ENCODE data around the gene SCUBE3.

SCUBE3 gene

DNA sequence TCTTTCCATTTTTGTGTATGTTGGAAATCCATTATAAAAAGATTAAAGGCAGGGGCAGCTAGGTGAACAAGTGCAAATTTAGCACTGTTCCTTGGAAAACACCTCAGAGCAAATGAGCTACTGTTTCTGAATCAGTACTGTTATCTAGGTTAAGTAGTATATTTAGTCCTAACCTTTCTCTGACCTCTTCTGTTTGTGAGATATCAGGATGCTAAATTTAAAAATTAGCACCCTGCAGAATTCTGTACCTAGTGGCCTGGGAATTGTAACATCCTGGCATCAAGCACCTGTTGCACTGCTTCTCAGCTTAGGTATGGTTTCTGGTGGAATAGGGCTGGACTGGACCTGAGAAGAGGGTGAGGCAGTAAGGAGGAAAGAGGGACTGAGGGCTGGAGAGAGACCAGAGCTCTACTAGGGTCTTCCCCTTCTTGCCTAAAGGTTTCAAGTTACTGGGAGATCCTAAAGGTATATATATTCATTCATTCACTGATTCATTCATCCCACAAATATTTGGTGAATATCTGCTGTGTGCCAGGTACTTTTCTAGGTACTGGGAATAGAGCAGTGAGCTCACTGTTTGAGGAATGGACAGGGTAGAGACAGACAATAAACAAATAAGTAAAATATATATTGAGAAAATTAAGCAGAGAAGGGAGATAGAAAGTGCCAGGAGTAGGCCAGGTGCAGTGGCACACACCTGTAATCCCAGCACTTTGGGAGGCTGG lies 51.0 kb downstream of the SCUBE3 start:
- H3K4me3 ChIP-seq (ENCODE audit: low read length) = no peak overlapping the region
- TF ChIP-seq CTCF (conservative IDR thresholded peaks at IDR 0.05; ENCODE audit: low read length) = no peak

GRCh38 chr6:35265523-35265922 lies 51.8 kb downstream of the SCUBE3 start:
- no peak for DNase-seq (ENCODE audit: low read depth)
- TF ChIP-seq CTCF (conservative IDR thresholded peaks at IDR 0.05; ENCODE audit: low read length) = no peak

More for the DNA sequence above, 51.0 kb downstream of the SCUBE3 start:
- DNase-seq (ENCODE audit: low read depth) = no peak

DNA sequence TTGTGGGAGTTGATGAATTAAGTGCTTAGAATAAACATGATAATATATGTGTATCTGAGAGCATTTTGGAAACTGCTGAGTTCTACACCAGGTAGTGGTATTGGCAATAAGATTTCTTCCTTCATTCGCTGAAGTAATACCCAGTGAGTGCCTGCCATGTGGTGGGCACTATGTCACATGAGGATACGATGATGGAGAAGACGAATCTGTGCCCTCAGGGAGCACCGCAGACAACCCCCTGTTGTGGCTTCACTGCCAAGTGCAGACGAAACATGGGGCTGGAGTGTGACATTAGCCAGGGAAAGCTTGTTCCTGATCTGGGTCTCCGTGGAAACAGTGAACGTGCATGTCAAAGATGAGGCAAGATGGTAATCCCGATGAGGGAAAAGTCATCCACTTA lies 53.7 kb downstream of the SCUBE3 start:
- no peak overlapping the region for H3K4me3 ChIP-seq (ENCODE audit: low read length)
- DNase-seq (ENCODE audit: low read depth) = no peak
- TF ChIP-seq CTCF (conservative IDR thresholded peaks at IDR 0.05; ENCODE audit: low read length) = no peak

More at GRCh38 chr6:35265523-35265922, 51.8 kb downstream of the SCUBE3 start:
- no peak overlapping the region for H3K4me3 ChIP-seq (ENCODE audit: low read length)

DNA sequence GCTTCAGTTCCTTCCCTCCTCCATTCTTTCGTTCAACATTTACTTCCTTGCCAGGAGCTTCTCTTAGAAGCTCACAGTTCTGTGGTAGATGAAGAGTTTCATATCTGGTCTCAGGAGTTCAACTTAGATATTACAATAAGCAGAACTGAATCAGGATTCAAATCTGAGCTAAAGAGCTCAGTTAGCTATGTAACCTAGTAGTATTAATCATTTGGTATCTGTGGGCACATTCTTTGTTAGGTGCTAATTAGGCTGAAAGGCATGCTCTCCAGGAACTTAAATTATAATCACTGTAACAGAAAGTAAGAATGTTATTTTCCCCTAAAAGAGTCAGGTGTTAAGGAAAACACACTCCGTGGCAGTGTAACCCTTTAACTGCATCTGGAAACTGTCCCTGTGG lies 54.1 kb downstream of the SCUBE3 start:
- H3K4me3 ChIP-seq (ENCODE audit: low read length) = no peak overlapping the region
- TF ChIP-seq CTCF (conservative IDR thresholded peaks at IDR 0.05; ENCODE audit: low read length) = no peak
- no peak for DNase-seq (ENCODE audit: low read depth)

DNA sequence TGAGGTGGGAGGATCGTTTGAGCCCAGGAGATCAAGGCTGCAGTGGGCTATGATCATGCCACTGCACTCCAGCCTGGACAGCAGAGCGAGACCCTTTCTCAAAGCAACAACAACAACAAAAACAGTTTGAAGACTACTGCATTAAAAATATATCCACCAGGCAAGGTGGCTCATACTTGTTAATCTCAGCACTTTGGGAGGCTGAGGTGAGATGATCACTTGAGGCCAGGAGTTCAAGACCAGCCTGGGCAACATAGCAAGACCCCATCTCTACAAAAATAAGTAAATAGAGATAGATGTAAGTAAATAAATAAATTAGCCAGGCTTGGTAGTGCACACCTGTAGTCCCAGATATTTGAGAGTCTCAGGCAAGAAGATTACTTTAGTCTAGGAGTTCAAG lies 58.2 kb downstream of the SCUBE3 start:
- no peak overlapping the region for H3K4me3 ChIP-seq (ENCODE audit: low read length)
- TF ChIP-seq CTCF (conservative IDR thresholded peaks at IDR 0.05; ENCODE audit: low read length) = no peak
- DNase-seq (ENCODE audit: low read depth) = no peak

- no peak overlapping the region for H3K4me3 ChIP-seq (ENCODE audit: low read length)
- peak; percentile 25 for DNase-seq (ENCODE audit: low read depth)
- no peak for TF ChIP-seq CTCF (conservative IDR thresholded peaks at IDR 0.05; ENCODE audit: low read length)
These were observed 60.2 kb downstream of the SCUBE3 start for GRCh38 chr6:35273822-35274559.
